H1 (cell line): Measurements from ENCODE around the gene FRMD4A. TPM values are rescaled to one million over a fixed set of nuclear protein-coding genes. Genes with fewer than 3 reads are reported as not detected.

Experiments
- CTCF ChIA-PET: fragments of 300-600 bp; sonication (Branson Sonifier 250); formaldehyde crosslinking; loops from one replicate; lab custom pipeline; 2021; ENCODE audit not compliant: partially characterized antibody; lab: Charles Lee
- POLR2A ChIA-PET: fragments of 300-600 bp; sonication (Branson Sonifier 250); formaldehyde crosslinking; loops from one replicate; lab custom pipeline; 2021; ENCODE audit warnings: inconsistent platforms; ENCODE audit not compliant: partially characterized antibody; lab: Charles Lee
- DNase-seq, 2 experiments: peaks; one replicate each; pipeline versions ENCODE4 v3.0.0 to v3.0.0-alpha.2; 2010 to 2022; ENCODE audit warnings: low spot score in 2 of 2, low read depth in 1 of 2, mixed read lengths in 1 of 2
- FAIRE-seq: peaks from 2 replicates; lab custom pipeline; 2011; peaks lifted over from hg19 to GRCh38; lab: Jason Lieb, UNC
- H2AFZ ChIP-seq: 2 replicates; pipeline ENCODE4 v1.8.1; 2012; ENCODE audit warnings: low read length, inconsistent platforms
- H2AK5ac ChIP-seq: 2 replicates; pipeline ENCODE4 v1.6.1; 2013; ENCODE audit warnings: low read depth, low read length
- H2BK120ac ChIP-seq: replicated peaks from 2 replicates; pipeline ENCODE3; 2013; ENCODE audit warnings: low read depth, low read length, inconsistent platforms
- H2BK12ac ChIP-seq: 2 replicates; pipeline ENCODE4 v1.6.1; 2013; ENCODE audit warnings: low read depth, low read length
- H2BK15ac ChIP-seq: 2 replicates; pipeline ENCODE4 v1.6.1; 2013; ENCODE audit warnings: low read length
- H2BK20ac ChIP-seq: 2 replicates; pipeline ENCODE4 v1.6.1; 2013; ENCODE audit warnings: low read length
- H2BK5ac ChIP-seq: 2 replicates; pipeline ENCODE4 v1.6.1; 2013; ENCODE audit warnings: low read depth, low read length
- H3K14ac ChIP-seq: 2 replicates; pipeline ENCODE4 v1.6.1; 2013; ENCODE audit warnings: inconsistent platforms; ENCODE audit not compliant: insufficient read length
- H3K18ac ChIP-seq: 2 replicates; pipeline ENCODE4 v1.6.1; 2013; ENCODE audit warnings: low read length; ENCODE audit errors: extremely low read depth
- H3K23ac ChIP-seq: 2 replicates; pipeline ENCODE4 v1.6.1; 2013; ENCODE audit warnings: inconsistent platforms; ENCODE audit not compliant: insufficient read length
- H3K23me2 ChIP-seq: 2 replicates; pipeline ENCODE4 v1.6.1; 2013; ENCODE audit warnings: low read depth, low read length
- H3K27ac ChIP-seq: 2 replicates; pipeline ENCODE4 v1.6.1; 2011; ENCODE audit warnings: low read depth, low read length, inconsistent platforms
- H3K27me3 ChIP-seq, 4 experiments: replicated peaks in 1 of 4; 1 replicate in 1 of 4; 2 replicates in 3 of 4; pipeline versions ENCODE4 v1.6.1 to v1.8.1; 2011 to 2013; ENCODE audit warnings: low read length in 3 of 4, mild to moderate bottlenecking in 3 of 4, inconsistent platforms in 2 of 4, mixed read lengths in 2 of 4, moderate library complexity in 1 of 4; ENCODE audit not compliant: control insufficient read depth in 3 of 4, insufficient read depth in 3 of 4; ENCODE audit errors: extremely low read depth in 1 of 4
- H3K36me3 ChIP-seq, 4 experiments: 2 replicates each; pipeline versions ENCODE4 v1.6.1 to v1.8.1; 2011 to 2013; ENCODE audit warnings: mild to moderate bottlenecking in 4 of 4, low read length in 3 of 4, moderate library complexity in 2 of 4, control low read depth in 1 of 4, inconsistent platforms in 1 of 4; ENCODE audit not compliant: insufficient read depth in 4 of 4, control insufficient read depth in 2 of 4
- H3K4ac ChIP-seq: replicated peaks from 2 replicates; pipeline ENCODE3; 2013; ENCODE audit warnings: low read length, low read depth, mixed read lengths, inconsistent platforms; ENCODE audit not compliant: insufficient read length
- H3K4me1 ChIP-seq, 4 experiments: replicated peaks in 1 of 4; 1 replicate in 1 of 4; 2 replicates in 3 of 4; pipeline versions ENCODE4 v1.6.1 to v1.8.1; 2011 to 2013; ENCODE audit warnings: low read length in 3 of 4, inconsistent platforms in 2 of 4, mixed read lengths in 1 of 4; ENCODE audit not compliant: insufficient read depth in 4 of 4, control insufficient read depth in 3 of 4
- H3K4me2 ChIP-seq, 2 experiments: 2 replicates each; pipeline versions ENCODE4 v1.6.1 to v1.8.1; 2011 to 2013; ENCODE audit warnings: low read depth in 2 of 2, low read length in 2 of 2, control low read depth in 1 of 2, inconsistent platforms in 1 of 2, mild to moderate bottlenecking in 1 of 2; ENCODE audit not compliant: insufficient read depth in 1 of 2
- H3K4me3 ChIP-seq, 4 experiments: fragments of 200-600, 300-600 bp in 1 of 4; sonication (generic), shearing (Covaris generic), sonication (Bioruptor Twin) in 1 of 4; 2 replicates each; pipeline versions ENCODE4 v1.5.1 to v1.8.1; 2011 to 2016; ENCODE audit warnings: low read length in 4 of 4, low read depth in 3 of 4, control low read depth in 2 of 4, inconsistent platforms in 2 of 4, mild to moderate bottlenecking in 2 of 4, mixed read lengths in 1 of 4, moderate library complexity in 1 of 4; ENCODE audit not compliant: insufficient read depth in 2 of 4; ENCODE audit errors: extremely low read depth in 1 of 4
- H3K56ac ChIP-seq: replicated peaks from 2 replicates; pipeline ENCODE3; 2013; ENCODE audit warnings: low read depth, mild to moderate bottlenecking, mixed read lengths, low read length, inconsistent platforms; ENCODE audit not compliant: insufficient read length
- H3K79me1 ChIP-seq: 2 replicates; pipeline ENCODE4 v1.6.1; 2013; ENCODE audit warnings: low read depth, low read length, control low read depth
- H3K79me2 ChIP-seq, 2 experiments: 2 replicates each; pipeline versions ENCODE4 v1.6.1 to v1.8.1; 2012 to 2013; ENCODE audit warnings: low read length in 2 of 2, mild to moderate bottlenecking in 2 of 2, inconsistent platforms in 1 of 2; ENCODE audit not compliant: insufficient read depth in 2 of 2, control insufficient read depth in 1 of 2
- H3K9ac ChIP-seq, 4 experiments: replicated peaks in 1 of 4; 1 replicate in 1 of 4; 2 replicates in 3 of 4; pipeline versions ENCODE4 v1.6.1 to v1.8.1; 2011 to 2013; ENCODE audit warnings: low read depth in 3 of 4, low read length in 3 of 4, control low read depth in 2 of 4, mild to moderate bottlenecking in 2 of 4, moderate library complexity in 2 of 4, inconsistent platforms in 1 of 4; ENCODE audit errors: extremely low read depth in 1 of 4
- H3K9me3 ChIP-seq, 2 experiments: 2 replicates each; pipeline versions ENCODE4 v1.6.1 to v1.8.1; 2012 to 2013; ENCODE audit warnings: mild to moderate bottlenecking in 2 of 2, moderate library complexity in 2 of 2, control low read depth in 1 of 2, inconsistent platforms in 1 of 2, low read depth in 1 of 2, low read length in 1 of 2, mixed read lengths in 1 of 2; ENCODE audit not compliant: insufficient read depth in 2 of 2
- H4K20me1 ChIP-seq, 2 experiments: replicated peaks in 1 of 2; 2 replicates each; pipeline versions ENCODE3 to v1.8.1; 2011 to 2013; ENCODE audit warnings: inconsistent platforms in 2 of 2, low read length in 2 of 2, mild to moderate bottlenecking in 1 of 2; ENCODE audit not compliant: insufficient read depth in 2 of 2, control insufficient read depth in 1 of 2
- H4K5ac ChIP-seq: 2 replicates; pipeline ENCODE4 v1.6.1; 2013; ENCODE audit warnings: low read length, low read depth, mixed read lengths, inconsistent platforms; ENCODE audit not compliant: insufficient read length
- H4K8ac ChIP-seq: 2 replicates; pipeline ENCODE4 v1.8.0; 2013; ENCODE audit warnings: mild to moderate bottlenecking, moderate library complexity, low read length, inconsistent platforms; ENCODE audit not compliant: insufficient read depth; ENCODE audit errors: extremely low read depth
- H4K91ac ChIP-seq: replicated peaks from 2 replicates; pipeline ENCODE3; 2013; ENCODE audit warnings: low read length, mixed read lengths, inconsistent platforms; ENCODE audit not compliant: insufficient read length
- CREB1 ChIP-seq: IDR thresholded peaks from 2 replicates; pipeline ENCODE4 v1.6.1; 2012; ENCODE audit warnings: inconsistent platforms
- FOSL1 ChIP-seq: IDR thresholded peaks from 2 replicates; pipeline ENCODE4 v1.6.1; 2011; ENCODE audit warnings: mild to moderate bottlenecking, low read depth, low read length, moderate library complexity; ENCODE audit not compliant: insufficient read depth
- HDAC6 ChIP-seq: IDR thresholded peaks from one replicate; pipeline ENCODE4 v1.7.1; 2012; ENCODE audit warnings: low read depth, mild to moderate bottlenecking, inconsistent platforms, low read length, moderate library complexity
- SAP30 ChIP-seq: fragments of 300-600 bp; sonication (generic); IDR thresholded peaks from 2 replicates; pipeline ENCODE4 v1.7.1; 2012; ENCODE audit warnings: low read length, moderate library complexity, mild to moderate bottlenecking, inconsistent platforms; ENCODE audit not compliant: insufficient read depth, insufficient replicate concordance
- SP1 ChIP-seq: IDR thresholded peaks from 2 replicates; pipeline ENCODE4 v1.6.1; 2011; ENCODE audit warnings: low read depth, low read length
- TCF12 ChIP-seq: IDR thresholded peaks from 2 replicates; pipeline ENCODE4 v1.6.1; 2011; ENCODE audit warnings: low read depth, mild to moderate bottlenecking, low read length
- TEAD4 ChIP-seq: IDR thresholded peaks from 2 replicates; pipeline ENCODE4 v1.6.1; 2012; ENCODE audit warnings: low read depth, low read length, inconsistent platforms, mixed read lengths
- USF2 ChIP-seq: IDR thresholded peaks from 2 replicates; pipeline ENCODE4 v1.6.1; 2011; ENCODE audit warnings: low read length, improper control_type of control experiment
- WGBS, 2 experiments: shearing (Covaris generic) in 1 of 2; methylation state at CpG; one replicate each; pipeline versions ENCODE4 v1.1.6 to v1.1.7; 2013 to 2015; ENCODE audit warnings: low lambda C conversion rate in 2 of 2, mixed read lengths in 2 of 2, inconsistent platforms in 1 of 2, low coverage in 1 of 2, missing lambda C conversion rate in 1 of 2; ENCODE audit not compliant: insufficient replicate concordance in 2 of 2, insufficient coverage in 1 of 2, insufficient read length in 1 of 2; ENCODE audit errors: extremely low coverage in 1 of 2, missing lambda C conversion rate in 1 of 2; 5-methylcytosine and 5-hydroxymethylcytosine counted together
- polyA plus RNA-seq, 7 experiments: library from polyadenylated mRNA; depleted of rRNA in 3 of 7; stranded (reverse) in 5 of 7; unstranded in 2 of 7; fragments of >200 nt in 5 of 7; fragments of 200-250 nt in 2 of 7; gene quantifications; 1 replicate in 5 of 7; 2 replicates in 1 of 7; 4 replicates in 1 of 7; pipeline versions ENCODE4 v1.2.1 to v1.2.3, GENCODE V29; 2011 to 2013; ENCODE audit warnings: missing spikeins in 2 of 7, mixed read lengths in 2 of 7
- total RNA-seq: library from RNA; stranded (reverse); fragmentation: NEBNext Ultra II Directional; extraction: Animal tissue kit (Norgen Biotek cat#: 25700); gene quantifications from 2 replicates; pipeline ENCODE4 v1.2.1, GENCODE V29; 2021

The FRMD4A gene
- total and polyA plus RNA-seq, 2 of the 8 experiments (the other 6 are each of a cell fraction or from before 2014, with no cell fraction given): 38.6 to 39.6 TPM

- Histone ChIP-seq H2BK15ac (no peak overlapping the region), H2BK12ac (no peak overlapping the region), H4K91ac (no peak overlapping the region), H2AFZ (no peak overlapping the region), H3K9ac (no peak overlapping the region), H3K9me3 (no peaks in the 10 kb centered on the region), H3K18ac (no peak overlapping the region), H3K56ac (no peak overlapping the region), H3K36me3 (no peaks in the 10 kb centered on the region), H3K79me2 (no peaks in the 10 kb centered on the region), H3K79me1 (no peaks in the 10 kb centered on the region), H2BK120ac (no peak overlapping the region), H4K8ac (no peak overlapping the region), H3K23ac (no peak overlapping the region), H3K27me3 (no peaks in the 10 kb centered on the region), H2AK5ac (no peak overlapping the region), H4K20me1 (no peaks in the 10 kb centered on the region), H3K4me1 (no peaks in the 10 kb centered on the region), H3K4me2 (no peak overlapping the region), H3K14ac (no peak overlapping the region), H3K4ac (no peak overlapping the region), H3K4me3 (no peak overlapping the region), H4K5ac (no peak overlapping the region), H3K23me2 (no peaks in the 10 kb centered on the region), H2BK20ac (no peak overlapping the region), H2BK5ac (no peak overlapping the region), H3K27ac (no peak overlapping the region)
- no peak for FAIRE-seq
- POLR2A ChIA-PET: no interaction called here
- CTCF ChIA-PET: interaction anchor here (1.9 kb wide), 1 partner anchor 71 kb away, joined by 4 read pairs; no protein-coding TSS in a partner anchor
- DNase-seq: no peak
- TF ChIP-seq SAP30 (no peak), FOSL1 (no peak), SP1 (no peak), TCF12 (no peak), TEAD4 (no peak), CREB1 (no peak), USF2 (no peak), HDAC6 (no peak)
- 85% methylated on average over 3 of the region's 3 CpGs; no CpG with 5 or more reads in 1 of the 2 experiments for WGBS, 2 experiments
Measured at GRCh38 chr10:14271621-14272020, 59.1 kb downstream of the FRMD4A start.
